HG03039 (cell line): ENCODE data around the gene ABCA6.
"Not testable (repeated sequence)": the region's sequence is repeated elsewhere in the genome, so short reads cannot be mapped to it uniquely, and the experiment has no call there.

Experiments used
- ATAC-seq: cut with Tn5 transposase; IDR thresholded peaks from one replicate; pipeline ENCODE4 v1.9.1; 2021; ENCODE audit warnings: mild to moderate bottlenecking, moderate library complexity; ENCODE audit not compliant: unreplicated experiment

Gene ABCA6

GRCh38 chr17:69082696-69083095 lies 59.0 kb downstream of the ABCA6 start:
- ATAC-seq, result no peak

GRCh38 chr17:69078864-69079263 lies 62.8 kb downstream of the ABCA6 start:
- no peak for ATAC-seq

- no peak for ATAC-seq
Measured at GRCh38 chr17:69075823-69076222, 65.9 kb downstream of the ABCA6 start.

- ATAC-seq, result not testable (repeated sequence)
Measured at GRCh38 chr17:69073392-69073791, 68.3 kb downstream of the ABCA6 start.

GRCh38 chr17:69072803-69073256 lies 68.9 kb downstream of the ABCA6 start:
- not testable (repeated sequence) for ATAC-seq

- ATAC-seq, result not testable (repeated sequence)
Measured at GRCh38 chr17:69071233-69071586, 70.5 kb downstream of the ABCA6 start.

- not testable (repeated sequence) for ATAC-seq
Measured at GRCh38 chr17:69070378-69071232, 71.1 kb downstream of the ABCA6 start.

GRCh38 chr17:69069226-69069750 lies 72.4 kb downstream of the ABCA6 start:
- no peak for ATAC-seq

GRCh38 chr17:69067274-69068047 lies 74.2 kb downstream of the ABCA6 start:
- no peak for ATAC-seq

- no peak for ATAC-seq
Measured at GRCh38 chr17:69066482-69066881, 75.2 kb downstream of the ABCA6 start.

GRCh38 chr17:69065113-69065512 lies 76.6 kb downstream of the ABCA6 start:
- ATAC-seq, result no peak

GRCh38 chr17:69064476-69064875 lies 77.2 kb downstream of the ABCA6 start:
- no peak for ATAC-seq

- no peak for ATAC-seq
Measured at GRCh38 chr17:69064001-69064400, 77.7 kb downstream of the ABCA6 start.

- ATAC-seq, result no peak
Measured at GRCh38 chr17:69062860-69063581, 78.7 kb downstream of the ABCA6 start.

GRCh38 chr17:69061721-69062556 lies 79.8 kb downstream of the ABCA6 start:
- ATAC-seq, result no peak

- no peak for ATAC-seq
Measured at GRCh38 chr17:69060822-69061221, 80.9 kb downstream of the ABCA6 start, which contains the start of gene ABCA9. Gene ABCA9 (minus strand): TSS chr17:69060927. CDS start chr17:69051126, 9,801 bp downstream.

GRCh38 chr17:69059458-69060175 lies 82.1 kb downstream of the ABCA6 start:
- ATAC-seq, result no peak

- no peak for ATAC-seq
Measured at GRCh38 chr17:69058165-69058564, 83.5 kb downstream of the ABCA6 start.

GRCh38 chr17:69057280-69057679 lies 84.4 kb downstream of the ABCA6 start:
- ATAC-seq, result no peak
